Measurements from ENCODE around the gene SPINT1.

Gene SPINT1

DNA sequence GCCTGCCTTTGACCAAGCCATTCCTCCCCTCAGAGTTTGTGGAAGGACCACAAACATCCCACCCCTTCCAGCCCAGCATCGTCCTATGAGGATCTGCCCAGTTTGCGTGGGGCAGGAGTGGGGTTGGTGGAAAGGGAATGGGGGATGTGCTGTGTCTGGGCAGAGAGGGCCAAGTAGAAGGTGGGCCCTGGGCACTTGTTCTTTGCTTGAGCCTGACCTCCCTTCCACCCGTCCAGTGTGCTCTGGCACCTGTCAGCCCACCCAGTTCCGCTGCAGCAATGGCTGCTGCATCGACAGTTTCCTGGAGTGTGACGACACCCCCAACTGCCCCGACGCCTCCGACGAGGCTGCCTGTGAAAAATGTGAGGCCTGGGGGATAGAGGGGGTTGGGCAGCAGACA is 10.3 kb downstream of the SPINT1 start:
- no peak for ATAC-seq
- TF ChIP-seq BACH2 (CRISPR knock-in tag; IDR thresholded peaks at IDR 0.05; ENCODE audit: borderline replicate concordance): no peak
- no peak for TF ChIP-seq RARB (CRISPR knock-in tag; IDR thresholded peaks at IDR 0.05)

- TF ChIP-seq ZNF565 (CRISPR knock-in tag; conservative IDR thresholded peaks at IDR 0.05; ENCODE audit: low read depth): no peak
- no peak for ATAC-seq
Measured at GRCh38 chr15:40855706-40856234, 11.9 kb downstream of the SPINT1 start.

GRCh38 chr15:40856746-40857145 is 12.9 kb downstream of the SPINT1 start:
- TF ChIP-seq ARNTL (CRISPR knock-in tag; IDR thresholded peaks at IDR 0.05; ENCODE audit: borderline replicate concordance, low read depth) (no peak), SNAI2 (CRISPR knock-in tag; IDR thresholded peaks at IDR 0.05) (no peak), ZFP30 (CRISPR knock-in tag; IDR thresholded peaks at IDR 0.05) (no peak), PPARA (CRISPR knock-in tag; IDR thresholded peaks at IDR 0.05; ENCODE audit: borderline replicate concordance) (no peak), ISL1 (CRISPR knock-in tag; IDR thresholded peaks at IDR 0.05) (no peak), ZC3H10 (CRISPR knock-in tag; IDR thresholded peaks at IDR 0.05) (no peak), ZNF70 (CRISPR knock-in tag; IDR thresholded peaks at IDR 0.05) (no peak), CSDC2 (CRISPR knock-in tag; IDR thresholded peaks at IDR 0.05) (no peak), BACH2 (CRISPR knock-in tag; IDR thresholded peaks at IDR 0.05; ENCODE audit: borderline replicate concordance) (no peak), GLIS3 (CRISPR knock-in tag; IDR thresholded peaks at IDR 0.05) (no peak)
- TF ChIP-seq, protein P1, sequence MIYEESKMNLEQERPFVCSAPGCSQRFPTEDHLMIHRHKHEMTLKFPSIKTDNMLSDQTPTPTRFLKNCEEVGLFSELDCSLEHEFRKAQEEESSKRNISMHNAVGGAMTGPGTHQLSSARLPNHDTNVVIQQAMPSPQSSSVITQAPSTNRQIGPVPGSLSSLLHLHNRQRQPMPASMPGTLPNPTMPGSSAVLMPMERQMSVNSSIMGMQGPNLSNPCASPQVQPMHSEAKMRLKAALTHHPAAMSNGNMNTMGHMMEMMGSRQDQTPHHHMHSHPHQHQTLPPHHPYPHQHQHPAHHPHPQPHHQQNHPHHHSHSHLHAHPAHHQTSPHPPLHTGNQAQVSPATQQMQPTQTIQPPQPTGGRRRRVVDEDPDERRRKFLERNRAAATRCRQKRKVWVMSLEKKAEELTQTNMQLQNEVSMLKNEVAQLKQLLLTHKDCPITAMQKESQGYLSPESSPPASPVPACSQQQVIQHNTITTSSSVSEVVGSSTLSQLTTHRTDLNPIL (CRISPR knock-in tag; IDR thresholded peaks at IDR 0.05; ENCODE audit: low read depth): no peak
- TF ChIP-seq, protein P2, sequence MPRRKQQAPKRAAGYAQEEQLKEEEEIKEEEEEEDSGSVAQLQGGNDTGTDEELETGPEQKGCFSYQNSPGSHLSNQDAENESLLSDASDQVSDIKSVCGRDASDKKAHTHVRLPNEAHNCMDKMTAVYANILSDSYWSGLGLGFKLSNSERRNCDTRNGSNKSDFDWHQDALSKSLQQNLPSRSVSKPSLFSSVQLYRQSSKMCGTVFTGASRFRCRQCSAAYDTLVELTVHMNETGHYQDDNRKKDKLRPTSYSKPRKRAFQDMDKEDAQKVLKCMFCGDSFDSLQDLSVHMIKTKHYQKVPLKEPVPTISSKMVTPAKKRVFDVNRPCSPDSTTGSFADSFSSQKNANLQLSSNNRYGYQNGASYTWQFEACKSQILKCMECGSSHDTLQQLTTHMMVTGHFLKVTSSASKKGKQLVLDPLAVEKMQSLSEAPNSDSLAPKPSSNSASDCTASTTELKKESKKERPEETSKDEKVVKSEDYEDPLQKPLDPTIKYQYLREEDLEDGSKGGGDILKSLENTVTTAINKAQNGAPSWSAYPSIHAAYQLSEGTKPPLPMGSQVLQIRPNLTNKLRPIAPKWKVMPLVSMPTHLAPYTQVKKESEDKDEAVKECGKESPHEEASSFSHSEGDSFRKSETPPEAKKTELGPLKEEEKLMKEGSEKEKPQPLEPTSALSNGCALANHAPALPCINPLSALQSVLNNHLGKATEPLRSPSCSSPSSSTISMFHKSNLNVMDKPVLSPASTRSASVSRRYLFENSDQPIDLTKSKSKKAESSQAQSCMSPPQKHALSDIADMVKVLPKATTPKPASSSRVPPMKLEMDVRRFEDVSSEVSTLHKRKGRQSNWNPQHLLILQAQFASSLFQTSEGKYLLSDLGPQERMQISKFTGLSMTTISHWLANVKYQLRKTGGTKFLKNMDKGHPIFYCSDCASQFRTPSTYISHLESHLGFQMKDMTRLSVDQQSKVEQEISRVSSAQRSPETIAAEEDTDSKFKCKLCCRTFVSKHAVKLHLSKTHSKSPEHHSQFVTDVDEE (CRISPR knock-in tag; IDR thresholded peaks at IDR 0.05): no peak
- no peak for ATAC-seq

- ATAC-seq: peak; percentile 93
Measured at GRCh38 chr15:40857601-40858341, 13.9 kb downstream of the SPINT1 start.

GRCh38 chr15:40858706-40859105 is 14.9 kb downstream of the SPINT1 start:
- no peak for ATAC-seq
- TF ChIP-seq RARB (CRISPR knock-in tag; IDR thresholded peaks at IDR 0.05) (no peak), ZFP30 (CRISPR knock-in tag; IDR thresholded peaks at IDR 0.05) (no peak), BACH2 (CRISPR knock-in tag; IDR thresholded peaks at IDR 0.05; ENCODE audit: borderline replicate concordance) (no peak), TCF4 (CRISPR knock-in tag; IDR thresholded peaks at IDR 0.05; ENCODE audit: borderline replicate concordance) (no peak), PPARA (CRISPR knock-in tag; IDR thresholded peaks at IDR 0.05; ENCODE audit: borderline replicate concordance) (no peak), ZC3H10 (CRISPR knock-in tag; IDR thresholded peaks at IDR 0.05) (no peak), ESRRG (CRISPR knock-in tag; IDR thresholded peaks at IDR 0.05) (no peak), SNAI2 (CRISPR knock-in tag; IDR thresholded peaks at IDR 0.05) (no peak), ISL1 (CRISPR knock-in tag; IDR thresholded peaks at IDR 0.05) (no peak), TOX (CRISPR knock-in tag; IDR thresholded peaks at IDR 0.05; ENCODE audit: borderline replicate concordance) (no peak), ZNF565 (CRISPR knock-in tag; conservative IDR thresholded peaks at IDR 0.05; ENCODE audit: low read depth) (no peak), OSR1 (CRISPR knock-in tag; IDR thresholded peaks at IDR 0.05) (no peak)
- TF ChIP-seq, protein P3, sequence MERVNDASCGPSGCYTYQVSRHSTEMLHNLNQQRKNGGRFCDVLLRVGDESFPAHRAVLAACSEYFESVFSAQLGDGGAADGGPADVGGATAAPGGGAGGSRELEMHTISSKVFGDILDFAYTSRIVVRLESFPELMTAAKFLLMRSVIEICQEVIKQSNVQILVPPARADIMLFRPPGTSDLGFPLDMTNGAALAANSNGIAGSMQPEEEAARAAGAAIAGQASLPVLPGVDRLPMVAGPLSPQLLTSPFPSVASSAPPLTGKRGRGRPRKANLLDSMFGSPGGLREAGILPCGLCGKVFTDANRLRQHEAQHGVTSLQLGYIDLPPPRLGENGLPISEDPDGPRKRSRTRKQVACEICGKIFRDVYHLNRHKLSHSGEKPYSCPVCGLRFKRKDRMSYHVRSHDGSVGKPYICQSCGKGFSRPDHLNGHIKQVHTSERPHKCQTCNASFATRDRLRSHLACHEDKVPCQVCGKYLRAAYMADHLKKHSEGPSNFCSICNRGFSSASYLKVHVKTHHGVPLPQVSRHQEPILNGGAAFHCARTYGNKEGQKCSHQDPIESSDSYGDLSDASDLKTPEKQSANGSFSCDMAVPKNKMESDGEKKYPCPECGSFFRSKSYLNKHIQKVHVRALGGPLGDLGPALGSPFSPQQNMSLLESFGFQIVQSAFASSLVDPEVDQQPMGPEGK (CRISPR knock-in tag; IDR thresholded peaks at IDR 0.05; ENCODE audit: borderline replicate concordance): no peak
- TF ChIP-seq, protein P2 (CRISPR knock-in tag; IDR thresholded peaks at IDR 0.05): no peak

More at GRCh38 chr15:40857601-40858341, 13.9 kb downstream of the SPINT1 start:
- no peak for TF ChIP-seq ARNTL (CRISPR knock-in tag; IDR thresholded peaks at IDR 0.05; ENCODE audit: borderline replicate concordance, low read depth)
- TF ChIP-seq SNAI2 (CRISPR knock-in tag; IDR thresholded peaks at IDR 0.05): no peak
- no peak for TF ChIP-seq ZNF8 (CRISPR knock-in tag; IDR thresholded peaks at IDR 0.05)
- TF ChIP-seq, protein P3 (CRISPR knock-in tag; IDR thresholded peaks at IDR 0.05; ENCODE audit: borderline replicate concordance): no peak
- TF ChIP-seq TOX (CRISPR knock-in tag; IDR thresholded peaks at IDR 0.05; ENCODE audit: borderline replicate concordance): no peak
- TF ChIP-seq ISL1 (CRISPR knock-in tag; IDR thresholded peaks at IDR 0.05): no peak
- no peak for TF ChIP-seq ZFP3 (CRISPR knock-in tag; IDR thresholded peaks at IDR 0.05)
- TF ChIP-seq ZC3H10 (CRISPR knock-in tag; IDR thresholded peaks at IDR 0.05): no peak

Data from SK-N-SH treated with all-trans-retinoic acid at 6 μM for 48 hours (cell line).